Stimulated activated CD8-positive, alpha-beta memory T cell treated with anti-CD3 and anti-CD28 coated beads, Interleukin-7, amount 100 ng/mL, for 24 hours (primary cell): ENCODE measurements around the gene GPR68.
"Not testable (repeated sequence)": the region's sequence is repeated elsewhere in the genome, so short reads cannot be mapped to it uniquely, and the experiment has no call there.

Source experiments
- DNase-seq: peaks from one replicate; pipeline ENCODE4 v3.0.0-alpha.2; 2020; ENCODE audit warnings: low read depth

Gene GPR68

DNA sequence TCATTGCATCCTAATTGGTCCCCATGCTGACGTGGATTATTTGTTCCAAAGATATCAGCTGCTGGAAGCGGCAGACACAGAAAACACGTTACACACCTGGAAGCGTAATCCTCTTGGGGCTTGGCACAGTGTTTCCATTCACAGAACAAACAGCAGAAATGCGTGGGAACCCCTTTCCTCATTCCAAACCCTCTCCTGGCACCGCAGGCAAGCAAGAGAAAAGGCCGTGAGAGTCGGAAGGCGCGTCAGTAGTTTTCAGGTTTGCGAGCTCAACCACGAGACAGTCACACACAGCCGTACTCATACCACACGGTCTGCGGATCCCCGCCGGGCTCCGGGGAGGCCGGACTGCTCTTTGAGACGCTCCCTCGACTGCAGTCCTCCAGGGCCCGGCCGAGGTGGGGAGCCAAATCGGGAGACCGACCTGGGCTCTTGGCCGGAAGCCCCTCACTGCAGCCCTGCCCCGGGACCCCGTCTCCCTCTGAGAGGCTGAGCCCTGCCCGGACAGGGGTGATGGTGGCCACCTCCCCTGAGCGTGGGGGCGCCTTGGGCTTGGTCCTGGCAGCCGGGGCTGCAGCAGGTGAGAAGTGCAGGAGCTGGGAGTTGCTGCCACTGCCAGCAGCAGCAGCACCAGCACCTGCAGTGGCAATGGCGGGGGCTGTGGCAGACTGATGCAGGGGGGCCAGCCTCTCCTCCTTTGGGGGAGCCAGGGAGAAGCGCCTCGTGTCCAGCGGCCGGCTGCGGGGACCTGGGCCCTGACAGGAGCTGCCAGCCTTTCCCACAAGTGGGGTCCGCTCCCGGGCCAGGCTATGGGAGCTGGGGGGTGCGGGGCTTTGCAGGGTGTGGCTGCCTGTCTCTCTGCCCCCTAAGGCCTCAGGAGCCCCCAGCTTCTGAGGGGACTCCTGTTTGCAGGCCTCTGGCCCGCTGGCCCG is 28.1 kb upstream of the GPR68 start:
- no peak for DNase-seq

DNA sequence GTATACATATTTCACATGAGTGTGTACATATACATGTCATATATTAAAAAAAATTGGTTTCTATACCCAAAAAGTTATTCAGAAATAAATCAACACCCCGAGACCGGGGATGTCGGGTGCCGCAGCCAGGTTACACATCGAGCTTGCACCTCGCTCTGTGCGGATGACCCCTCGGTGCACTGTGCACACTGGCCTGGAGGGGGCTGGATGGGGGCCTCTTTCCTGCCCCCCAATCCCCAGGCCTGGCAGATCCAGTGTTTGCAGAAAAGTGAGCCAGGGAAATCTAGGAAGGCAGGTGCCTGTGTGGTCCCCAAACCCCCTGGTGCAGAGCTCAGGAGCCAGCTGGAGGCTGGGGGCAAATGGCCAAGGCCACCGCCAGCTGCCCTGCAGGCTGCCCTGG is 27.1 kb upstream of the GPR68 start:
- DNase-seq, result no peak

DNA sequence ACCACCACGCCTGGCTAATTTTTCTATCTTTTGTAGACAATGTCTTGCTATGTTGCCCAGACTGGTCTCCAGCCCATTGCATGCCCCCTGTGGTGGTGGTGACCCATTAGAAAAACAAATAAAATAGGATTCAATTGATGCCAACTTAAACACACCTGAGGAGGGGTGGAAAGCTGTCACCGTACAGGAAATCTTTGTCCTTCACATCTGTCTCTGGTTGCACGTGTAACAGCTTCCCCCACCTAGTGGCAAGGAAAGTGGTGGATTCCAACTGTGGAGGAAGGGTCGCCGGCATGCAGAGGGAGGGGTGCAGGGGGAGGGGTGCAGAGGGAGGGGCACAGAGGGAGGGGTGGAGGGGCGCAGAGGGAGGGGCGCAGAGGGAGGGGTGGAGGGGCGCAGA is 26.1 kb upstream of the GPR68 start:
- DNase-seq, result no peak

DNA sequence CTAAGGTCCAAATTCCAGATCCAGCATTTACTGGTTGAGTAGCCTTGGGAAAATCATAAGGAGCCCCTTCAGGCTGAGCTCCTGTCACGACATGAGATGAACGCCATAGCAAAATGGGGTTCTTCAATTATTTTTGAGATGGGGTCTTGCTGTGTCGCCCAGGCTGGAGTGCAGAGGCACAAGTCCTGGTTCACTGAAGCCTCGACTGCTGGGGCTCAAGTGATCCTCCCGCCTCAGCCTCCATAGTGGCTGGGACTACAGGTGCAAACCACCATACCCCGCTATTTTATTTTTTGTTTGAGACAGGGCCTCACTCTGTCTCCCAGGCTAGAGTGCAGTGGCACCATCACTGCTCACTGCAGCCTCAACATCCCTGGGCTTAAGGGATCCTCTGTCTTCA is 25.7 kb upstream of the GPR68 start:
- DNase-seq, result no peak

DNA sequence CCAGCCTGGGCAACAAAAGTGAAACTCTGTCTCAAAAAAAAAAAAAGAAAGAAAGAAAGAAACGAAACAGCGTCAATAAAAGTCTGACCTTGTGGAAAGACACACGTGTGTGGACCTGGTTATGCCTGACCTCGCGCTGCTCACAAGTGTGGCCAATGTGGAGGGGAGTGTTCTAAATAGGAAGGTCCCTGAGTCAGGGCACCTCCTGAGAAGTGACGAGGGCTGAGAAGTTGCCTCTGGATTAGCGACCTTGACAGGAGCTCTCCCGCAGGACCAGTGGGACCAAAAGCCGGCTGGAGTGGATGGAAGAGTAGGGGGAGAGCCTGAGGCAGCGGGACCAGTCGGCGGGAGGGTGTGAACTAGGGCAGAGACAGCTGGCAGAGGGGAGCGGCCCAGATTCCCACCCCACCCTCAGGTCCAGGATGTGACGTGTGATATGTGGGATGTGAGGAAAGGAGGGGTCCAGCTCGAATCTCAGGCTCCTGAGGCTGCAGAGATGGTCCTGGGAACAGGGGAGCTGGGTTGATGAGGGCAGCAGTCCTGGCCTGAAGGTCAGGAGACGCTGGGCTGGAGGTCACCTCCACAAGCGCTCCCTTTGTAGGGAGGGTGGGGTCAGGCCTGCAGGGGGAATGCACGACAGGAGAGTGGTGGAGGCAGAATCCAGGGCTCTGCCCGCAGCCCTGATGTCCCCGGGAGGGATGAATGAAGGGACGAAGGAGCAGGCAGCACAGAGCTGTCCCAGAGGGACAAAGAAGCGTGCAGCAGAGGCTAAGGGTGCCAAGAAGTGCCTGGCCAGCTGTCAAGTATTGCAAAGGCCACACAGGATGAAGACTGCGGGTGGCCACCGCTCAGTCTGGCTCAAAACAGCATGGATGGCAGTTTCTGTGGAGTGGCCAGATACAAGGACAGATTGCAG is 24.8 kb upstream of the GPR68 start:
- no peak for DNase-seq

DNA sequence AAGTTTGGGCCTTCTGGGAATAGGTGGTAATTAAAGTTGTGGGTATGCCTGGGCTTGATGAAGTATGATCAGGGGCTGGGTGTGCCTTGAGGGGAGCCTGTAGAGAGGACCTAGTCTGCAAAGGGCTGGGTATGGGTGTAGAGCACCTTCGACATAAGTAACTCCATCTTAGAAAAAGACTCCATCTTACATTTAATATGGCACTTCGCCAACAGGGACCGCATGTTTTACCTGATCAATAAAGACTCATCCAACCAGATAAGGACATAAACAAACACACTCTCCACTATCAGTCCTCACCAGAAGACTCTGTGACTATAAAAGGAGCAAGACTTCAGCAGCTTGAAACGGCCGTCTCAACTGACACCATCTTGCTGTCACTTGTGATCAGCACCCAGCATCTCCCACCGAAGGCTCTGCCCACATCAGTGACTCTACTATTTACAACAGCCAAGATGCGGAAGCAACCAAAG is 23.5 kb upstream of the GPR68 start:
- no peak for DNase-seq

DNA sequence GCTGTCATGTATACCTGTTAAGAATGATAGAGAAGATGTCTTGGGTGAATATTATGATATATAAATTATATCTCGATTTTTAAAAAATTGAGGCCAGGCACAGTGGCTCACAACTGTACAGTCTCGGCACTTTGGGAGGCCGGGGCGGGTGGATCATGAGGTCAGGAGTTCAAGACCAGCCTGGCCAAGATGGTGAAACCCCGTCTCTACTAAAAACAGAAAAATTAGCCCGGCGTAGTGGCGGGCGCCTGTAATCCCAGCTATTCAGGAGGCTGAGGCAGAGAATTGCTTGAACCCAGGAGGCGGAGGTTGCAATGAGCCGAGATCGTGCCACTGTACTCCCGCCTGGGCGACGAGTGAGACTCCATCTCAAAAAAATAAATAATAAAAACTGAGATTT is 21.8 kb upstream of the GPR68 start:
- DNase-seq, result not testable (repeated sequence)

DNA sequence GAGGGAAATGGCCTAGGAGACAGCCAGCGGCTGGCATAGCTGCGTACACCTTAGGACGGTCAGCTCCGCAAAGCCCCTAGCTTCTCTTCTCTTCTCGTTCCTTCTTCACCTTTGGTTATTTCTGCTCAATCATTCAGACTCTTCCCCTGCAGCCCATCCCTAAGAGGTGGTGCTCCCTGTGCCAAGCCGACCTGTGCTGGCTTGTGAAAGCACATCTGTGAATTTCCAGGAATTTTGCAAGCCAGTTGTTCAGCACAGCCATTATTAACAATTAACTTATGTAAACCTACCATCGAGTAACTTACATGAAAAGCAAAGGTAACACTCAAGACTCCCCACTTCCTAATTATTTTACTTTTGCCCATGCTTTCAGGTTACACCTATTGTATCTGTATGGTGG is 20.9 kb upstream of the GPR68 start:
- DNase-seq, result no peak

DNA sequence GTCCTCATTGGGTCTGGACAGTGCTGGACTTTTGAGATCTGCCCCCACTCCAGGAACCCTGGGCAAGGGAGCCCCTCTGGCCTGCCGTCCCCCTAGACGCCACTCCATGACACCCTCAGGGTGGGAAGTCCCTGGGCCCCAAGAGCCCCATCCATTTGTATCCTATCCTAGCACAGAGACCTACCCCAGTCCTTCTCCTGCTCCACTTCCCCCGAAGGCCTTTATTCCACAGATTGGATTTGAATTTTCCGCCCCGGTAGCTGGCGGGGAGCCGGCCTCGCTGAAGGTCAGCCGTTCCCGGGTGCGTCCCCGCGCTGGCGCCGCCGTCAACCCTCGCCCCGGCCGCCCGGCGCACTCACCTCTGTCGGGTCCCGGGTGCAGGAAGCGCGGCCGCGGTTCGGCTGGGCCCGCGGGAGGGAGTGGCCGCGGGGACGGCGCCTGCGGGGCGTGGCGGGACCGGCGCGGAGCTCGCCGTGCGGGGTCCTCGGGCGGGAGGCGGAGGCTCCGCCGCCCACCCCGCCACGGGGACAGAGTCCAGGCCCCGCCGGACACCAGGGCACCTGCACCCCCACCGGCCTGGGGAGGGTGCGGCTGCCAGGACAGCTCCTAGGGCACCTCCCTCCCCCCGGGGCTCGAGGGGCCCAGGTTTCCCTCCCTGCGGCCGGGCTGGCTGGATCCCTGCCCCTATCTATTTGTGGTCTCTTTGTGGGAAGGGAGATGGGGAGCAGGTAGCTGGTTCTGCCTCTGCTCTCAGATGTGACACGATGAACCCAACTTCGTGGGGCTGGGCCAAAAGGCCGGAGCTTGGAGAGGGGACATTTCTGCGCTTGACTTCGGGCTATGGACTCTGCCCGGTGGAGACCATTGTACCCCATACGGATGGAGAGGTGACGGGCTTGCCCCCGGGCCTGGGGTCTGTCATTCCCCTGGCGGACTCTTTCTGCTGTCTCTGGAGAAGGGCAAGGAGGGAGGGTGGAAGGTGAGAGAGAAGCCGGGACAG is 19.9 kb upstream of the GPR68 start:
- no peak for DNase-seq

DNA sequence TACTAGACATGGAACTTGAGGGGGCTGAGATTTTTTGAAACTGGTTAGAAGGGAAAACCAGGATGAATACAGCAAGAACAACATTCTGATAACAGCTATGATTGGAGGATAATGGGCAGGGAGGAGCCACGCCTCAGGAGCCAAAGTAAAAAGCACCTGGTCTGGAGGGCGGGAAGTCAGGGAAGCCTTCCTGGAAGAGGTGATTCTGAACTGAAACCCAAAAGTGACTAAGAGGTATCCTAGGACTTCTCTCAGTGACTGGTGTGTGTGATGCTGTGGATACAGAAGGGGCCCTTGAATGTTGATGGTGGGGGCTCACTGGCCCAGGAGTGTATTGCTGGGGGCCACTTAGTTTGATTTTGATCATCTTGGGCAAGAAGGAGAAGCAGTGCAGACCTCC is 18.8 kb upstream of the GPR68 start:
- DNase-seq, result no peak

DNA sequence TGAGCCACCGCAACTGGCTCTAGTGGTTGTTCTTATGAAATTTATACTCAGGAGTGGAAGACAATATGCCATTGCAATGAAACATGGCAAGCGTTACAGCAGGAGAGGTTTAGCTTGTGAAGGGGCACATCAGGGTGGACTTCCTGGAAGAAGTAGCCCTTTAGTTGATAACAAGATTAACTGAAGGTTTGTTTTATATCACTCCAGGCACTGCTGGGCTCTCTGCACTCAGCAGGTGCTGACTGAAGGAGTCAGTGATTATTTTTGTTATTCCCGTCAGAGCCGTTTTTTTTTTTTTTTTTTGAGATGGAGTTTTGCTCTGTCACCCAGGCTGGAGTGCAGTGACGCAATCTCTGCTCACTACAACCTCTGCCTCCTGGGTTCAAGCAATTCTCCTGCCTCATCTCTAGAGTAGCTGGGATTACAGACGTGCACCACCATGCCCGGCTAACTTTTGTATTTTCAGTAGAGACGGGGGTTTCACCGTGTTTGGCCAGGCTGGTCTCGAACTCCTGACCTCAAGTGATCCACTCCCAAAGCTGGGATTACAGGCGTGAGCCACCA is 17.6 kb upstream of the GPR68 start:
- DNase-seq, result no peak

DNA sequence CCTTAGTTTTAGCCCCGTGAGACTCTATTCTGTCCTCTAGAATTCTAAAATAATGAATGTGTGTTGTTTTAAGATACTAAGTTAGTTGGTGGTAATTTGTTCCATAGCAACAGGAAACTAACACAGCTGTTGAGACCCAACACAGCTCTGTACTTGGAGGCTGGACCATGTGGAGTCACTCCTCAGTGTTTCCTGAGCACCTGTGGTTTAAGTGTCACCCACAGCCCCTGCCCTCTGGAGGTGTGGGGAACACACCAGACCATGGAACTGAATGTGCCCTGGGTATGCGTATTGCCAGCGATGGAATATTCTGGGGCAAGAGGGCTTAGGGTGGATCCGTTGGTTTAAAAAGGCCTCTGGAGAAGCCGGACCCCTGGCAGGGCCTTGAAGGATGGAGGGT is 16.6 kb upstream of the GPR68 start:
- DNase-seq, result no peak

DNA sequence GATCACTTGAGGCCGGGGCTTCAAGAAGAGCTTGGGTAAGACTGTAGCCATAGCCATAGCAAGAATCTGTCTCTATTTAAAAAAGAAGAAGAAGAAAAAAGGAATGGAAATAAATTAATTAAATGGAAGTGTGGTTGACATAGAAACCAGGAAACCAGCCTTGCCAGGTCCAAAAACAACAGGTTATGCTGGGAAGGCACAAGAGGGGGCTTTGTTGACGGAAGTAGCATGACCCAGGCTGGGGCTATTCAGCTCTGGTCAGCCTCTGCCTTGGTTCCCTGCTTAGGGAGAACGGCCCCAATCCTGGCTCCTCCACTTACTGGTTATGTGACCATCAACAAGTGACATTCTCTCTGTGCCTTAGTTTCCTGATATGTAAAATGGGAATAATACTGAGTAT is 14.4 kb upstream of the GPR68 start:
- DNase-seq, result no peak

DNA sequence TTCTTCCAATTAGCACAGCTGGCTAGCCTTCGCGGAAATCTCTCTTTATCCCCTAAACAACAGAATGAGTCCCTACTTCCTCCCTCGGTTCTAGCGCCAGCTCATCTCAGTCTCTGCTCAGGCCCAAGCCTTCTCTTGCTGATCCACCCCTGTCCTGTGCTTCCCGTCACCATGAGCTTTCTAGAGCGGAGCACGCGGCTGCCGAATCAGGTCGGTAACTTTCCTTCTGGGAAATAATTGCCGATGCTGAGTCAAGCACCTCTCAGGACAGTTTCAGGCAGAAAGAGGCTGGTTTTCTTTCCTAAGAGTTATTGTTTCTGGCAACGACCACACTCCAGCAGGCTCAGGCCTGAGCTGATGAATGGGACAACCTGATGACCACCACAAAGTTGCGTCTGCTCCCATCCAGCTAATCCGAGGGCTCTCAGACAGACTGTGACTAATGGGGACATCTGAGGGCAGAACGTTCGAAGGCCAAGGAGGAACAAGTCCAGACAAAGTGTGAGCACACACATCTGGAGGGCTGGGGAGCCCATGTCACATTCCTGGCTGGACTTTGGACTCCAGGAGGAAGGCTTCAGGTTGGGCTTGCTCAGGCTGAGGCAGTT is 13.6 kb upstream of the GPR68 start:
- DNase-seq, result no peak

DNA sequence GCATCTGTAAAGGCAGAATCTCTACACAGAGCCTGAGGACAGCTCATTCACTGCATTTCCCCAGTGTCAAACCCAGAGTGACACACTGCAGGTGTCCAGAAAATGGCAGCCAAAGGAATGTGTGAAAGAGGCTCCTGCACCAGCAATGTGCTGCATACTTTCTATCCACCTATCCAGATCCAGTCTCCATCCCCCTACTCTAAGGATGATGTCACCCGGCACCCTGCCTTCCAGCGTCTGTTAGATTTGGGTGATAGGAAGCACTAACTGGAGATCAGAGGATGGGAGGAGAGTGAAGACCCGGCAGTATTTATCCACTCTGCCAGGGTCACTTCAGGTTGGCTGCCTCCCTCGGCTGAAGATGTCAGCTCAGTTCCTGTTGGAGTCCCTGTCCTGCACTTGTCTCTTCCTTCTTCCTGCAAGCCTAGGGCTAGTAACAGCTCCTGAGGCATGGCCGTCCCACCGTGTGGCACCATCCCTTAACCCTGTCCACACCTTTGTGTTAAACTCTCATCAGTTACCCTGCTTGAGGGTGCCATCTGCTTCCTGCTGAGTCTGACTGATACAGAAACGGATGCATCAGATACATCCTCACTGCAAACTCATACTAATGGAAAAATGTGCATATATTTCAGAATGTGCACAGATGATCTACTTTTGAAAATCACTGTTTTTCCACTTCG is 13.0 kb upstream of the GPR68 start:
- DNase-seq, result no peak

DNA sequence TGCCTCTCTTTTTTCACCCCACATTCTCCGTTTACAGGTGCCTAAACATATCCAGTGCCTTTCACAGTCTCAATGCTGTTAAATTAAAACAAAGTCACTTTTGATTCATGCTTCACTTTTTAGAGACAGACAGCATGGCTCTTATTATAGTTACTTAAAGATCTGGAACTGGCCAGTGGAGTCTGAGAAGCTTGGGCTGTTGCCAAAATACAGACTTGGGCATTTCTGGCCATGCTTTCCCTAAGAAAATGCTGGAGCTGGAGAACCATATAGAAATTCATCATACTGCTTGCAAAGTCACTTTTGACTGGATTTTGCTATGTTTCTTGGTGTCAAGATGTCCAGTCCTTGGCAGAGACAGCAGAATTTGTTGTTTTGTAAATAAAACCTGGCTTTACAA is 12.2 kb upstream of the GPR68 start:
- no peak for DNase-seq

DNA sequence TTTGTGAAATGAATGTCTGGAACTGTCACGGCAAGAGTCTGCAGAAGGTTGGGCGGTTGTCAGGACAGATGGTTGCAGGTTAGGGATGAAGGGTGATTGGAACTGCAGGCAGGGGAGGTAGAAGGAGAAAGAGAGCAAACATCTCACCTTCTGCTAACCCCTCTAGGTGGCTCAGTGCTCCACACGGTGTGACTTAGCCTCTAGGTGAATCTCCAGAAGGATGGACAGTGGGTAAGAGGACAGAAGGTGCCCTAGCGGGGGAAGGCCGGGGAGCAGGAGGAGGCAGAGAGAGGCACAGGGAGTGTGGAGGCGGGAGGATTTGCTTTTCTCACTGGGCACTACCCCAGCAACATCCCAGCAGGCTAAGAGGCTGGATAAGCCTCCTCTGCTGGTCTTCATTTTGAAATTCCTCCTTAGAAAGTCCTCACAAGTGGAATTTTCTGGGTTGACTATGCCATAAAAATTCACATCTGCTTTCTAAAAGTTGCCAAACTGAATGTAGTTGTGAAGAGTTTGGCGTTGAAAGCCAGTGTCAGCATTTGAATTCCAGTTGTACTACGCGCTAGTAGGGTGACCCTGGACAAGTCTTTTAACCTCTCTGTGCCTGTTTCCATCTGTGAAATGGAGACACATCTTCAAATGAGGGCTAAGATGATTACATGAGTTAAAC is 10.7 kb upstream of the GPR68 start:
- DNase-seq, result no peak

DNA sequence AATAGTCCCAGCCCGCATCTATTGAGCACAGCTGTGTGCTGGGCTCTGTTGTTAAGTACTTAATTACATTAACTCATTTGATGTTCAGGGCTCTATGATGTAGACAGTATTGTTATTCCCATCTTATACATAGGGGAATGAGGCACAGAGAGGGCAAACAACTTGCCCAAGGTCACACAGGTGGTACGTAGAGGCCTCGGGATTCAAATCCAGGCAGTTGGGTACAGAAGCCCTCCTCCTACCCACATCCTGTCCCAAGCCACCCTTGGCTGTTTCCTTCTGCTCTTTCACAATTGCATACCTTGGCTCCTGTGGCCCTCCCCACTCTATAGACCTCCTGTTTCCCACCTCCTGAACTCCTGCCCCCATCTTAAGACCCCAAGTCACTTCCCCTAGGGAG is 10.0 kb upstream of the GPR68 start:
- DNase-seq, result no peak

DNA sequence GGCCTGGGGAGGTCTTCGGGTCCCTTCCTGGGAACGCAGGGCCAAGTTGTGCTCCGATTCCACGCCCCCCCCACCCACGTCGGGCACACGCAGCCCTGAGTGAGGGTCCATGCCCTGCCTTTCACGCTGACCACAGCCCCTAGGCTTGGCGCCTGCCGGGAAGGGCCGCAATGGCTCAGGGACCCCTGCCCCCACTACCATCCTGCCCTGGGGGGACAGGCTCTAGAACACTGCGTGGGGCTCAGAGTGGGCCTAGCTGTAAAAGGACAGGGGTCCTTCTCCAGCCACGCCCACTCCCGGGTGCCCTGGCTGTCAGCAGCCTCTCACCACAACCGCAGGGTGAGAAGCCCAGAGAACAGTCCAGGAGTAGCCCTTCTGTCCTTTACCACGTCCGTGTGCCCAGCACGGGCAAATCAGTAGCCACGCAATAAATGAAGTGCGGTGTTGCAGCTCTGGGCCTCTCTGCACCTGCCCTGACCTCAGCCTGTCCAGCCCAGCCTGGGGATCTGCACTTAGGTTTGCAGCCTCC is 9.4 kb upstream of the GPR68 start:
- DNase-seq, result no peak
